K562 (cell line): ENCODE results near the gene APBB2. TPM values are rescaled to one million over a fixed set of nuclear protein-coding genes. Genes with fewer than 3 reads are reported as not detected.

Experiments
- AFF1 ChIP-seq, 2 experiments: fragments of 450-650 bp; IDR thresholded peaks; 2 replicates each; pipeline ENCODE4 v1.6.1; 2018; ENCODE audit warnings: mild to moderate bottlenecking in 2 of 2, low read depth in 1 of 2; ENCODE audit not compliant: partially characterized antibody in 2 of 2
- ARID3A ChIP-seq: IDR thresholded peaks from 2 replicates; pipeline ENCODE4 v1.6.1; 2012; ENCODE audit warnings: low read depth, low read length, improper control_type of control experiment, borderline replicate concordance
- BMI1 ChIP-seq: fragments of 150-350 bp; IDR thresholded peaks from 2 replicates; pipeline ENCODE4 v1.6.1; 2014; ENCODE audit warnings: low read length
- LCOR ChIP-seq: sonication (generic); formaldehyde crosslinking; IDR thresholded peaks from 2 replicates; pipeline ENCODE4 v1.8.0; 2022; ENCODE audit warnings: mild to moderate bottlenecking, missing genetic modification reagents
- NR2C2 ChIP-seq, 2 experiments: fragments of 200-800 bp in 1 of 2; sonication (Bioruptor generic) in 1 of 2; sonication (generic) in 1 of 2; formaldehyde crosslinking in 1 of 2; IDR thresholded peaks; 2 replicates each; pipeline versions ENCODE4 v1.6.1 to v1.8.0; 2016 to 2022; ENCODE audit warnings: mild to moderate bottlenecking in 1 of 2, missing compliant biosample characterization in 1 of 2, missing genetic modification characterization in 1 of 2, missing genetic modification reagents in 1 of 2
- REST ChIP-seq, 2 experiments: fragments of 450-650 bp; formaldehyde crosslinking in 1 of 2; IDR thresholded peaks; 2 replicates each; pipeline versions ENCODE4 v1.4.0 to v1.6.1; 2014 to 2020; ENCODE audit warnings: mild to moderate bottlenecking in 2 of 2, borderline replicate concordance in 1 of 2, low read depth in 1 of 2
- SRSF7 ChIP-seq: fragments of 200-400 bp; formaldehyde crosslinking; optimal IDR thresholded peaks from 2 replicates; pipeline ENCODE3; 2017; ENCODE audit warnings: mild to moderate bottlenecking, low read depth, low read length
- polyA plus RNA-seq, 8 experiments: library from polyadenylated mRNA; depleted of rRNA in 4 of 8; stranded (reverse) in 5 of 8; unstranded in 3 of 8; fragments of >200 nt; fragmentation: Nextera tagmentation in 2 of 8; fragmentation: Illumina TruSeq in 1 of 8; extraction: Ambion mirVana in 2 of 8; extraction: Trizol in 1 of 8; gene quantifications; 2 replicates each; pipeline versions ENCODE4 v1.2.1 to v1.2.3, GENCODE V29; 2011 to 2014; ENCODE audit warnings: inconsistent platforms in 1 of 8, missing spikeins in 1 of 8
- total RNA-seq, 7 experiments: library from RNA; depleted of rRNA in 6 of 7; stranded (reverse); fragments of >200 nt in 6 of 7; fragmentation: Illumina TruSeq in 2 of 7; extraction: Trizol in 2 of 7; gene quantifications; 2 replicates each; pipeline versions ENCODE4 v1.2.1 to v1.2.3, GENCODE V29; 2011 to 2021; ENCODE audit warnings: low replicate concordance in 1 of 7

APBB2 gene
- total and polyA plus RNA-seq, 9 of the 15 experiments (the other 6 are each of a cell fraction or from before 2014, with no cell fraction given): 0.08 to 2.1 (median 1.4) TPM

GRCh38 chr4:41179498-41180195, 34.7 kb downstream of the APBB2 start (continued):
- TF ChIP-seq LCOR (CRISPR knock-in tag) (no peak), SRSF7 (no peak), NR2C2 (CRISPR knock-in tag; IDR thresholded peaks at IDR 0.05) (no peak), NR2C2 (tag; IDR thresholded peaks at IDR 0.05) (no peak), ARID3A (no peak), AFF1 (IDR thresholded peaks at IDR 0.05; ENCODE audit: low read depth in 1 of 2, partially characterized antibody in 2 of 2) (no peak), BMI1 (no peak), REST (IDR thresholded peaks at IDR 0.05; ENCODE audit: borderline replicate concordance) (no peak), REST (CRISPR knock-in tag; IDR thresholded peaks at IDR 0.05; ENCODE audit: low read depth) (no peak)
